Parathyroid adenoma (tissue), 2 donors: ENCODE data around the gene UNC93B1.

ENCODE experiments used
- H2AFZ ChIP-seq: fragments of 300-600 bp; sonication (generic); one replicate; pipeline ENCODE4 v1.7.0; 2017; ENCODE audit warnings: antibody characterized with exemption, mild to moderate bottlenecking
- H3K27ac ChIP-seq: fragments of 300-600 bp; sonication (generic); one replicate; pipeline ENCODE4 v1.7.0; 2017
- H3K27me3 ChIP-seq: fragments of 300-600 bp; sonication (generic); one replicate; pipeline ENCODE4 v1.7.0; 2017; ENCODE audit warnings: low read length; ENCODE audit not compliant: control insufficient read depth, insufficient read depth
- H3K36me3 ChIP-seq: fragments of 300-600 bp; sonication (generic); one replicate; pipeline ENCODE4 v1.7.0; 2017; ENCODE audit warnings: low read length; ENCODE audit not compliant: control insufficient read depth, insufficient read depth
- H3K4me1 ChIP-seq: fragments of 300-600 bp; sonication (generic); one replicate; pipeline ENCODE4 v1.7.0; 2017; ENCODE audit warnings: control low read depth
- H3K4me2 ChIP-seq: fragments of 300-600 bp; sonication (generic); one replicate; pipeline ENCODE4 v1.7.0; 2017; ENCODE audit warnings: low read length
- H3K4me3 ChIP-seq: fragments of 300-600 bp; sonication (generic); one replicate; pipeline ENCODE4 v1.7.0; 2017; ENCODE audit warnings: low read depth, low read length
- H3K79me2 ChIP-seq: fragments of 300-600 bp; sonication (generic); one replicate; pipeline ENCODE4 v1.7.0; 2017; ENCODE audit warnings: control low read depth
- H3K9ac ChIP-seq: fragments of 300-600 bp; sonication (generic); one replicate; pipeline ENCODE4 v1.7.0; 2017; ENCODE audit warnings: mild to moderate bottlenecking
- H3K9me3 ChIP-seq: fragments of 300-600 bp; sonication (generic); one replicate; pipeline ENCODE4 v1.7.0; 2017; ENCODE audit warnings: low read length; ENCODE audit not compliant: control insufficient read depth
- TF ChIP-seq, protein P1 (sequence below): fragments of 300-600 bp; sonication (generic); IDR thresholded peaks from one replicate; pipeline ENCODE4 v1.7.0; 2017; ENCODE audit warnings: antibody characterized with exemption, mild to moderate bottlenecking
- donor health status: primary hyperparathyroidism.

The UNC93B1 gene

DNA sequence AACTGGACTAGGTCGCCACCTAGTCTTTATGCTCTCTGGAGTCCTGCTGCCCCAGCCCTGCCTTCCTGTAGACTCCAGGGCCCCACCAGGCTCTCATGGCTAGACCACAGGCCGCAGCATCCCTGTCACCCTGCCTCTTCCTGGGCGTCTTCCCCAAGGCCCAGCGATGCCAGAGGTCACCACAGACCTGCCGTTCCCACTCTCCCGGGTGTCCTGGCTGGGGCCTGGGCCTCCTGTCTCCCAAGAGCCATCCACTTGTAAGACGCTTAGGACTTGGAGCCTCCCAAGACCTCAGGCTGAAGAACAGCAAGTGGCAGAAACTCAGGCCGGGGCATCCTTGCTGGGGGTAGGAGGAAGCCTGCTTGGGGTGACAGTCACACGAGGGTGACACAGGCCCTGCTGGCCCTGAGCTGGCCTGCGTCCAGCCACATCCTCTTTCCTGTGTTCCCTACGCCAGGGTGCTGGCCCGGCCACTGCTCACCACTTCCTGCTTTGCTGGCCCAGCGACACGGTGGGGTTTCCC, 32.9 kb upstream of the UNC93B1 start:
- Histone ChIP-seq H3K4me3 (no peak overlapping the region), H3K4me2 (no peak overlapping the region), H3K9ac (no peak overlapping the region), H3K79me2 (peaks cover 2% of the 10 kb centered on the region), H3K36me3 (no peaks in the 10 kb centered on the region), H3K27ac (peak overlapping the region; percentile 45), H2AFZ (no peak overlapping the region), H3K27me3 (no peaks in the 10 kb centered on the region), H3K9me3 (no peaks in the 10 kb centered on the region), H3K4me1 (peaks cover 8% of the 10 kb centered on the region)
- TF ChIP-seq, protein P1, sequence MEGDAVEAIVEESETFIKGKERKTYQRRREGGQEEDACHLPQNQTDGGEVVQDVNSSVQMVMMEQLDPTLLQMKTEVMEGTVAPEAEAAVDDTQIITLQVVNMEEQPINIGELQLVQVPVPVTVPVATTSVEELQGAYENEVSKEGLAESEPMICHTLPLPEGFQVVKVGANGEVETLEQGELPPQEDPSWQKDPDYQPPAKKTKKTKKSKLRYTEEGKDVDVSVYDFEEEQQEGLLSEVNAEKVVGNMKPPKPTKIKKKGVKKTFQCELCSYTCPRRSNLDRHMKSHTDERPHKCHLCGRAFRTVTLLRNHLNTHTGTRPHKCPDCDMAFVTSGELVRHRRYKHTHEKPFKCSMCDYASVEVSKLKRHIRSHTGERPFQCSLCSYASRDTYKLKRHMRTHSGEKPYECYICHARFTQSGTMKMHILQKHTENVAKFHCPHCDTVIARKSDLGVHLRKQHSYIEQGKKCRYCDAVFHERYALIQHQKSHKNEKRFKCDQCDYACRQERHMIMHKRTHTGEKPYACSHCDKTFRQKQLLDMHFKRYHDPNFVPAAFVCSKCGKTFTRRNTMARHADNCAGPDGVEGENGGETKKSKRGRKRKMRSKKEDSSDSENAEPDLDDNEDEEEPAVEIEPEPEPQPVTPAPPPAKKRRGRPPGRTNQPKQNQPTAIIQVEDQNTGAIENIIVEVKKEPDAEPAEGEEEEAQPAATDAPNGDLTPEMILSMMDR, result no peak

DNA sequence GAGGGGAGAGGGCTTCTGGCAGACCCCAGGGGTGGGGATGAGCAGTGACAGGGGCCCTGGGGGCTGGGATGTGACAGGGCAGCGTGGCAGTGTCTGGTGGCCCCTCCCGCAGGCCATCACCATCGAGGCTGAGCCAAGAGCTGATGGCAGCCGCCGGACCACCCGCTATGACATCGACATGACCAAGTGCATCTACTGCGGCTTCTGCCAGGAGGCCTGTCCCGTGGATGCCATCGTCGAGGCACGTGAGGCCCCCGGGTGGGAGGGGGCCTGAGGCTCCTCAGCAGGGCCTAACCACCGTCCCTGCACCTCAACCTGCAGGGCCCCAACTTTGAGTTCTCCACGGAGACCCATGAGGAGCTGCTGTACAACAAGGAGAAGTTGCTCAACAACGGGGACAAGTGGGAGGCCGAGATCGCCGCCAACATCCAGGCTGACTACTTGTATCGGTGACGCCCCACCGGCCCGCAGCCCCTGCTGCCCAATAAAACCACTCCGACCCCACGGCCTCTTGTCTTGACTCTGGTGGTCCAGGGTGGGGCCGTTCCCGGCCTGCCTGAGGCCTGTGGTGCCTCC, 32.3 kb upstream of the UNC93B1 start:
- Histone ChIP-seq H3K9ac (no peak overlapping the region), H3K4me1 (peaks cover 10% of the 10 kb centered on the region), H2AFZ (no peak overlapping the region), H3K4me2 (no peak overlapping the region), H3K27me3 (no peaks in the 10 kb centered on the region), H3K9me3 (no peaks in the 10 kb centered on the region), H3K27ac (peak overlapping the region; percentile 45), H3K4me3 (no peak overlapping the region), H3K36me3 (no peaks in the 10 kb centered on the region), H3K79me2 (peaks cover 2% of the 10 kb centered on the region)
- TF ChIP-seq, protein P1, result no peak

DNA sequence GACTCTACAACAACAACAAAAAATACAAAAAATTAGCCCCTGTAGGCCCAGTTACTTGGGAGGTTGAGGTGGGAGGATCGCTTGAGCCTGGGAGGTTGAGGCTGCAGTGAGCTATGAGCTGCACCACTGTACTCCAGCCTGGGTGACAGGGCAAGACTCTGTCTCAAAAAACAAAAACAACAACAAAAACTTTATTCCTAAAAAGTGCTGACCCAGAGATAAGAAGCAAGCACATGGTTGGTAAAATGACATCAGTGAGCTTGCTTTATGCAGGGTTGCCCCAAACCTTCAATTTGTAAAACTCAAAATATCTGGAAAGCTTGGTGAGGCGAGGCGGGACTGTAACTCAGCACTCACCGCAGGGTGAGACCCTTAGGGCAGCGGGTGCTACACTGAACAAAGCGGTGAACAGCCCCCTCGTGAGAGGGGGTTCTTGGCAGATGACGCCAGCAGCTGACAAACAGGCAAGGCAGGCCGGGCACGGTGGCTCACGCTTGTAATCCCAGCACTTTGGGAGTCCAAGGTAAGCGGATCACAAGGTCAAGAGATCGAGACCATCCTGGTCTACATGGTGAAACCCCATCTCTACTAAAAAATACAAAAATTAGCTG, 31.5 kb upstream of the UNC93B1 start:
- H2AFZ ChIP-seq, result no peak overlapping the region
- H3K27me3 ChIP-seq, result no peaks in the 10 kb centered on the region
- no peak overlapping the region for H3K4me2 ChIP-seq
- peaks cover 10% of the 10 kb centered on the region for H3K4me1 ChIP-seq
- H3K9me3 ChIP-seq, result no peaks in the 10 kb centered on the region
- no peaks in the 10 kb centered on the region for H3K36me3 ChIP-seq
- H3K79me2 ChIP-seq, result peaks cover 6% of the 10 kb centered on the region
- TF ChIP-seq, protein P1, result no peak
- H3K9ac ChIP-seq, result no peak overlapping the region
- H3K4me3 ChIP-seq, result no peak overlapping the region
- no peak overlapping the region for H3K27ac ChIP-seq

DNA sequence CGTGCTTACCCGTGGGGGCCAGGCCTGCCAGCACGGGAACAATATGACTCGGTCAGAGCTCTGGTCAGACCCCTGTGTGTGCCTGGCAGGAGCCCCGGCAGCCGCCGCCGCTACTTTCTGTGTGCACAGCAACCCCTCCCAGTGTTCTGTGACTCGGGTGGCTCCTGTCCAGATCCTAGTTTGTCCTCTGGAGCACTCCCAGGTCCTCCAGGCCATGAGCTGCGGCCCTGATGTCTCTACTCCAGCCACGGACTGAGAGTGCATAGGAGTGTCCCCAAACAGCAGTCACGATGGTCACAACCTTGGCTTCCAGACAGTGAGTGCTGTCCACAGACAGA, 29.8 kb upstream of the UNC93B1 start:
- H3K27ac ChIP-seq, result no peak overlapping the region
- no peak overlapping the region for H3K4me3 ChIP-seq
- peaks cover 10% of the 10 kb centered on the region for H3K4me1 ChIP-seq

More for the DNA sequence above, 29.8 kb upstream of the UNC93B1 start:
- H3K9ac ChIP-seq, result no peak overlapping the region
- no peaks in the 10 kb centered on the region for H3K9me3 ChIP-seq
- H3K36me3 ChIP-seq, result no peaks in the 10 kb centered on the region
- H3K27me3 ChIP-seq, result no peaks in the 10 kb centered on the region
- H3K4me2 ChIP-seq, result no peak overlapping the region
- TF ChIP-seq, protein P1, result no peak
- H2AFZ ChIP-seq, result no peak overlapping the region
- peaks cover 6% of the 10 kb centered on the region for H3K79me2 ChIP-seq
